GM19372 (cell line): ENCODE results near the gene PSMB4.
"Not testable (repeated sequence)": the region's sequence is repeated elsewhere in the genome, so short reads cannot be mapped to it uniquely, and the experiment has no call there.

Experiments
- ATAC-seq: cut with Tn5 transposase; IDR thresholded peaks from one replicate; pipeline ENCODE4 v1.9.1; 2021; ENCODE audit warnings: mild to moderate bottlenecking, low read depth, moderate library complexity; ENCODE audit not compliant: unreplicated experiment

PSMB4 gene

GRCh38 chr1:151399324-151400171, at the start of gene PSMB4:
Gene PSMB4, plus strand, starts transcription at chr1:151399573. Its CDS starts 15 bp downstream, at chr1:151399588.
- ATAC-seq: peak; percentile 78

GRCh38 chr1:151350323-151350722, 49.0 kb upstream of the PSMB4 start:
- ATAC-seq: not testable (repeated sequence)

- no peak for ATAC-seq
Measured at GRCh38 chr1:151352021-151352718, 47.2 kb upstream of the PSMB4 start.

GRCh38 chr1:151356696-151357095, 42.7 kb upstream of the PSMB4 start:
- no peak for ATAC-seq

- ATAC-seq: no peak
Measured at GRCh38 chr1:151361883-151362282, 37.5 kb upstream of the PSMB4 start.

GRCh38 chr1:151362308-151363155, 36.8 kb upstream of the PSMB4 start:
- no peak for ATAC-seq

- ATAC-seq: no peak
Measured at GRCh38 chr1:151364996-151365395, 34.4 kb upstream of the PSMB4 start.

- ATAC-seq: no peak
Measured at GRCh38 chr1:151367658-151368392, 31.5 kb upstream of the PSMB4 start.

- no peak for ATAC-seq
Measured at GRCh38 chr1:151368393-151369301, 30.7 kb upstream of the PSMB4 start.

GRCh38 chr1:151369302-151369610, 30.1 kb upstream of the PSMB4 start:
- ATAC-seq: no peak

GRCh38 chr1:151369621-151370048, 29.7 kb upstream of the PSMB4 start:
- no peak for ATAC-seq

- no peak for ATAC-seq
Measured at GRCh38 chr1:151370211-151370911, 29.0 kb upstream of the PSMB4 start.

- no peak for ATAC-seq
Measured at GRCh38 chr1:151371370-151372057, 27.9 kb upstream of the PSMB4 start.

- ATAC-seq: no peak
Measured at GRCh38 chr1:151372058-151372934, 27.1 kb upstream of the PSMB4 start, which contains the start of gene SELENBP1. Gene SELENBP1, minus strand, starts transcription at chr1:151372705. Its CDS starts 64 bp downstream, at chr1:151372641.

GRCh38 chr1:151373196-151373595, 26.2 kb upstream of the PSMB4 start:
- ATAC-seq: no peak

- no peak for ATAC-seq
Measured at GRCh38 chr1:151377150-151377884, 22.1 kb upstream of the PSMB4 start.
